RCC 7860 (cell line): Measurements from ENCODE around the gene RAMACL.

Source experiments
- DNase-seq: peaks from one replicate; pipeline ENCODE4 v3.0.0-alpha.2; 2015; ENCODE audit warnings: low spot score
- FAIRE-seq: peaks from 2 replicates; lab custom pipeline; 2012; peaks lifted over from hg19 to GRCh38; lab: Jason Lieb, UNC

The RAMACL gene

GRCh38 chr6:166580076-166581050 is 6.1 kb downstream of the RAMACL start:
- FAIRE-seq (no peak), DNase-seq (no peak)

- FAIRE-seq (no peak), DNase-seq (no peak)
Measured at GRCh38 chr6:166579237-166579850, 7.1 kb downstream of the RAMACL start.

GRCh38 chr6:166578536-166579236 is 7.8 kb downstream of the RAMACL start:
- DNase-seq (no peak), FAIRE-seq (no peak)

GRCh38 chr6:166575205-166575604 is 11.3 kb downstream of the RAMACL start:
- DNase-seq (no peak), FAIRE-seq (no peak)

GRCh38 chr6:166573511-166574216 is 12.8 kb downstream of the RAMACL start:
- DNase-seq (no peak), FAIRE-seq (no peak)

GRCh38 chr6:166572370-166573261 is 13.9 kb downstream of the RAMACL start:
- DNase-seq: no peak
- FAIRE-seq: no peak

- FAIRE-seq (no peak), DNase-seq (no peak)
Measured at GRCh38 chr6:166570929-166571713, 15.4 kb downstream of the RAMACL start.

GRCh38 chr6:166569206-166569605 is 17.3 kb downstream of the RAMACL start:
- DNase-seq: no peak
- no peak for FAIRE-seq

- DNase-seq: no peak
- no peak for FAIRE-seq
Measured at GRCh38 chr6:166567813-166568212, 18.7 kb downstream of the RAMACL start.

- DNase-seq (peak; percentile 88), FAIRE-seq (peak; percentile 87)
Measured at GRCh38 chr6:166567107-166567506, 19.4 kb downstream of the RAMACL start.

GRCh38 chr6:166566026-166567011 is 20.2 kb downstream of the RAMACL start:
- no peak for FAIRE-seq
- no peak for DNase-seq

- DNase-seq (no peak), FAIRE-seq (no peak)
Measured at GRCh38 chr6:166565084-166565967, 21.2 kb downstream of the RAMACL start.

- FAIRE-seq (no peak), DNase-seq (no peak)
Measured at GRCh38 chr6:166563805-166564204, 22.7 kb downstream of the RAMACL start.

- no peak for FAIRE-seq
- DNase-seq: no peak
Measured at GRCh38 chr6:166563200-166563599, 23.3 kb downstream of the RAMACL start.

GRCh38 chr6:166562726-166563125 is 23.8 kb downstream of the RAMACL start:
- no peak for DNase-seq
- FAIRE-seq: no peak

- DNase-seq (no peak), FAIRE-seq (no peak)
Measured at GRCh38 chr6:166561771-166562359, 24.6 kb downstream of the RAMACL start.

GRCh38 chr6:166560222-166560621 is 26.3 kb downstream of the RAMACL start:
- DNase-seq: no peak
- FAIRE-seq: no peak
